Measurements from ENCODE around the gene MYL2.

Gene MYL2

DNA sequence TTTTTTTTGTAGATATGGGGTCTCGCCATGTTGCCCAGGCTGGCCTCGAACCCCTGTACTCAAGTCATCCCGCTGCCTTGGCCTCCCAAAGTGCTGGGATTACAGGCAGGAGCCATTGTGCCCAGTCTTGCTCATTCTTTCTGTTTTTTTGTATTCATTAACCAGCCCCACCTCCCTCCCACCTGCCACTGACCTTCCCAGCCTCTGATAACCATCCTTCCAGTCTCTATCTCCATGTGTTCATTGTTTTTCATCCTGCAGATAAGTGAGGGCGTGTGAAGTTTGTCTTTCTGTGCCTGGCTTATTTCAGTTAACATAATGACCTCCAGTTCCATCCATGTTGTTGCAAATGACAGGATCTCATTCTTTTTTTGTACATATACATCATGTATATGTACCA lies 19.0 kb downstream of the MYL2 start:
- H3K4me3 ChIP-seq (ENCODE audit: low read depth, low read length) = no peak overlapping the region

DNA sequence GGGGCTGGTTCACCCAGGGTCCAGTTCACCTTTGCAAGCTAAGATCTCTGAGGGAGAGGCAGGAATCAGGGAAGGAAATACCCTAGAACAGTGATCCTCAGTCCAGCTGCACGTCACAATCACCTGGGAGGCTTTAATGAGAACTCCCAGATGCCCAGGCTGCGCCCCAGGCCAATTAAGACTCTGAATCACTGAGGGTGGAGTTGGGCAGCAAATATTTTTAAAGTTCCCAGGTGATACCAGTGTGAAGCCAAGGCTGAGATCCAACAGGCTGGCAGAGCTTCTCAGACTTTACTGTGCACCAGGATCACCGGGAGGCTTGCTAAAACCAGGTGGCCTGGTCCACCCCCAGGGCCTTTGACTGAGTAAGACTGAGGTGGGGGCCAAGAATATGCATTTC lies 23.8 kb downstream of the MYL2 start:
- no peak overlapping the region for H3K4me3 ChIP-seq (ENCODE audit: low read depth, low read length)

DNA sequence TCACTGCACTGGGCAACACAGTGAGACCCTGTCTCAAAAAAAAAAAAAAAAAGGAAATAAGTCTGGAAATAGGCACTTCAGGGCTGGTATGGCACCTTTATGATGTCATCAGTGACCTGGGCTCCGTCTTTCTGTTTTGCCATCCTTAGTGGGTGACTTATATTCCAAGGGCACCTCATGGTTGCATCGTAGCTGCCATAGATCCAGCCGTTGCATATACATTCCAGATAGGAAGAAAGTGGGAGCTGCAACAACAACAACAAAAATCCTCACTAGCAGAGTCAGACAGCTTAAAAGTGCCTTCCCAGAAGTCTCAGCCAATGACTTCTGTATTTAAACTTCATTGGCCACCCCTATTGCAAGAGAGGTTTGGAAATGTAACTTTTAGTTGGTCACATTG lies 26.4 kb downstream of the MYL2 start:
- H3K4me3 ChIP-seq (ENCODE audit: low read depth, low read length) = no peak overlapping the region

DNA sequence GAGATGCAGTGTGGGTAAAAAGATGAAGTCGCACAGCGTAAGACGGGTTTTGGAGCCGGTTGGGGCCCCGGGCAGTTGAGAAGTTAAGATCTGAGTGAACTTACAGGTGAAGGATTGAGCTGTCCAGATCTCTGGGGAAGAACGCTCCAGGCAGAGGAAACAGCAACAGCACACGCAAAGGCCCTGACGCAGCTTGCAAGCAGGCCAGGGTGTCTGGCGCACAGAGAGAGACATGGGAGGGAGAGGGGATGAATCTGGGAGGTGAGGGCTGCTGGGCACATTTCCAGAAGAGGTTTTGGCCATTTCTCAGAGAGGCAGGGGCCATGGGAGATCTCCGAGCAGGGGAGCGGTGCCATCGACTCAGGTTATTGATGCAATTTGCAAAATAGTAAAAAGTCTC lies 31.0 kb downstream of the MYL2 start:
- H3K4me3 ChIP-seq (ENCODE audit: low read depth, low read length) = no peak overlapping the region

- no peak overlapping the region for H3K4me3 ChIP-seq (ENCODE audit: low read depth, low read length)
Observed at GRCh38 chr12:110888256-110888991, 32.0 kb downstream of the MYL2 start.

DNA sequence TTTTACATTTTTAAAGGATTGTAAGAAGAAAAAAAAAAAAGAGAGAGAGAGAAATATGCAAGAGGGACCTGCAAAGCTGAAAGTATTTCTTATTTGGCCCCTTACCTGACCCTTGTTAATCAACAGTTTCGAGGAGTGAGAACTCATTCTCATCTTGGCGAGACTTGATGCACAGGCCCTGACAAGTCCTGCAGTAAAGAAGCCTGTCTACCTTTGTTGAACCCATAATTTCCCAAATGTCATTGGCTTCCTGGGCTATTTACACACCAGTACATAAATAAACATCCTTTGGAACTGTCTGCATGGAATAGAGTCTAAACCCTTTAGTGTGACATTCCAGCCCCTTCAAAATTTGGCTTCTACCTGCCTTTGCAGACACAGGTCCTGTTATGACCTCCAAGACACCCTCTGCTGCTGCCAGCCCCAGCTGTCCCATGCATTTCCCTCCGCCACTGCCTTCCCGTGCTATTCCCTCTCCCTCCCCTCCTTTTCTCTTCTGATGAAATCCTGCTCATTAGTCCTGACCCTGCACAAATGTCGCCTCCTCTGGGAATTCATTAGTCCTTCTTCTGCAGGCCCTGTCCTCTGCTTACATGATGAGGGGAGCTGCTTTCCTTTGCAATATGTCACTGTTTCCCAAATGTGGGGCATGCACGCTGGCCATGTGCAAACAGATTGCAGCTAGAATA lies 35.1 kb downstream of the MYL2 start:
- no peak overlapping the region for H3K4me3 ChIP-seq (ENCODE audit: low read depth, low read length)

- H3K4me3 ChIP-seq (ENCODE audit: low read depth, low read length) = no peak overlapping the region
Observed at GRCh38 chr12:110883251-110883650, 37.1 kb downstream of the MYL2 start.

- H3K4me3 ChIP-seq (ENCODE audit: low read depth, low read length) = no peak overlapping the region
Observed at GRCh38 chr12:110880651-110881050, 39.7 kb downstream of the MYL2 start.

DNA sequence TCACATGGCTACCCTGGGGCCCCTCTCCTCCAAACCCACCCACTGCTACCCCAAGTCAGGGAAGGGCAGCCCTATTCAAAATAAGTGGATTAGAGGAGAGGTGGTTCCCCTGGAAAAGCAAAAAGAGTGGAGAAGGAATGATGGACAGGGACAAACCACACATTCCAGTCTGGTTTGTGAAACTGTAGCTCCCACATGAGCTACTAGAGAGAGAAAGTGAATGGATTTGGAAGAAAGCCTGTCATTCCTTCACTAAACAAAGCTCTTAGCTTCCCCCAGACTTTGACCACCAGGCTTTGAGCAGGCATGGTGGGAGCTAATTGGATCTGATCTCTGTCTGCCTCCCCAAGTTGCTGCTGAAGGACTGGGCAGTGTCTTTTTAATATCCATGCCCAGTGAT lies 45.6 kb downstream of the MYL2 start:
- H3K4me3 ChIP-seq (ENCODE audit: low read depth, low read length) = no peak overlapping the region

DNA sequence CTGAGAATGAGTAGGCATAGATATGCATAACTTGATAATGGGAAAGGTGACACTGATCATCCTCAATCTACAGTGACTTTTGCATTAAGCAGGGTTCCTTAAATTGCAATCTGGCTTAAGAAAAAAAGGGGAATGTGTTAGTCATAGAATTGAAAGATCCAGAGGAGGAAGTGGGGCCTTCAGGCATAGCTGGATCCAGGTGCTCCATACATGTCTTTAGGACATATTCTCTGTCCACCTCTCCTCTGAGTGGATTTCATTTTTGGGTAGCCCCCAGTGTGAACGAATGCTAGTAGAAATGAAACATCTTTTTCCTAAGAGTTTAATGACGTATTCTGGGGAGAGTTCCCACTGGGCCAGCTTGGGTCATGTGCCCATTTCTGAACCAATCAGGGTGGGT lies 46.0 kb downstream of the MYL2 start:
- H3K4me3 ChIP-seq (ENCODE audit: low read depth, low read length) = no peak overlapping the region

- no peak overlapping the region for H3K4me3 ChIP-seq (ENCODE audit: low read depth, low read length)
Observed at GRCh38 chr12:110872100-110872499, 48.3 kb downstream of the MYL2 start.

DNA sequence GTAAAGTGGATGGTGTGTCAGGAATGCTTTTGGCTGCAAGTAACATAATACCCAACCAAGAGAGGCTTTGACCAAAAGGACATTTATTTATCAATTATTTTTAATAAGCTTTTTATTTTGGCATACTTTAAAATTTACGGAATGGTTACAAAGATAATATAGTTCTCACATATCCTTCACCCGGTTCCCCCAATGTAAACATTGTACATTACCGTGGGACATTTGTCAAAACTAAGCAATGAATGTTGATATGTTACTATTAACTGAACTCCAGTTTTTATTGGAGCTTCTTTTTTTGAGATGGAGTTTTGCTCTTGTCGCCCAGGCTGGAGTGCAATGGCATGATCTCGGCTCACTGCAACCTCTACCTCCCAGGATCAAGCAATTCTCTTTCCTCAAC lies 50.6 kb downstream of the MYL2 start:
- no peak overlapping the region for H3K4me3 ChIP-seq (ENCODE audit: low read depth, low read length)

DNA sequence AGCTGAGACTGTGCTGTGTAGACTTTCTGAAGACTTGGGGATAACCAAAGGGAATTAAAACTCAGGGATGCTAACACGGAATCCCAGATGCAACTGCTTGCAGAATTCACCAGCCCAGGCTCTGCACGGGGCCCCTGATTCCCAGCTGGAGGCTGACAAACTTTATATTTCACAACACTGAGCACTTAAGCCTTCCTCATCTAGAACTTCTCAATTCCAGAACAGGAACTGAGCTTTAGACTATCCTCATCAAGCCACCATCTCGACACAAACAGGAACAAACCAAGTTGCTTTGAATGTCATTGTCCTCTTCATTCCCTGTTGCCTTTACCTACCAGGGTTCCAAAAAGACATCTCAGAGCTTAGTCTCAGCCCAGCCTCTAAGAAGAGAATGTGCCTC lies 51.4 kb downstream of the MYL2 start:
- no peak overlapping the region for H3K4me3 ChIP-seq (ENCODE audit: low read depth, low read length)

- no peak overlapping the region for H3K4me3 ChIP-seq (ENCODE audit: low read depth, low read length)
Observed at GRCh38 chr12:110865521-110865920, 54.9 kb downstream of the MYL2 start.

DNA sequence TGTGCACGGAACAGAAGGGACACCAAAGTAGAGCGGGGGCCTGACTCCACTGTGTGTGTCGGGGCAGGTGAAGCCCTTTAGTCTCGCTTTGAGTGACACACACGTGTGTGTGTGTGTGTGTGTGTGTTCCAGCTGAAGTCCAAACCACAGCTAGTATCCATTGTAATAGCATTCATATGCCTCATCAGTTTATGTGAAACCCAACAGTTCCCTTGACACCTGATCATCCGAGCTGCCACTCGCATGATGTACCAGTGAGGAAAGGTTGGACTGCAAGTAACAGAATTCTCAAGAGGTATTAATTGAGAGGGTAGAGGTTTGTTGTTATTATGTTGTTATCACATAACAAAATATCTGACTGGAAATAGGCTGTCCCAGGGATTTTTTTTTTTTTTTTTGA lies 57.2 kb downstream of the MYL2 start:
- H3K4me3 ChIP-seq (ENCODE audit: low read depth, low read length) = no peak overlapping the region

DNA sequence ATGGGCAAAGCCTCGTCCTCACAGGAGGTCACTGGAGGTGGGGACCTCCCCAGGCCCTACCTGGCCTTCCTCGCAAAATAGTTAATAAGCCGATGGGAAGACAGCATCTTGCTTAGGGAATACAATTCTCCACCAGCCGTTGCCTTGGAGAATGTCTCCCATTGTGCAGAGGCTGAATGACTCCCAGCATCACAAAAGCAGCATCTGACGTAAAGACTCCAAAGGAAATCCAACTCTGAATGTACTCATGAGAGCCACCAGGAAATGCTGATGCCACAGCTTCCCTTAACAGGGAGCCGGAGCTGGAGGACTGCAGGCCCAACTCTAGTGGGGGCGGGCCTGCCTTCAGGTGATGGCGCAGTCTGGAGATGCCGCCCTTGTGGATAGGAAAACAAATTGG lies 58.0 kb downstream of the MYL2 start:
- no peak overlapping the region for H3K4me3 ChIP-seq (ENCODE audit: low read depth, low read length)

GRCh38 chr12:110861729-110862128 lies 58.6 kb downstream of the MYL2 start:
- no peak overlapping the region for H3K4me3 ChIP-seq (ENCODE audit: low read depth, low read length)
